ENCODE results near the gene OR5AS1.
"Not testable (repeated sequence)": the region's sequence is repeated elsewhere in the genome, so short reads cannot be mapped to it uniquely, and the experiment has no call there.

OR5AS1 gene

DNA sequence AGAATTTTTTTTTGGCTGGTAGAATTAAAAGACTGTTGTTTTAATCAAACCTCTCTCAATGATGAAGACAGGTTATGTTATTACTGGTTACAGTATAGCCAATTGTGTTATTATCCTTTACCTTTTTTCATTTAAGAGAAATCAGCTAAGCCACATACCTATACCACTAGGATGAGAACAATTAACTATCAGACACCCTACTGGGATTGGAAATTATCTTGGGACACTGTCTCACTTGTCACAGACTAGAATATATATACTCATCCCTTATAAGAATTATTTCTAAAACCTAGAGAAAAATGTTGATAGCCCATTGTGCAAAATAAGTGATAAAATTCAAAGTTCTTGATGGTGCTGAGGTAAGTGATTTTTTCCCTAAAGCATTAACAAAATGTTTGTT is at the start of gene OR5AS1:
TSS of gene OR5AS1 (plus strand) at position 301 of the 400 bp plus-strand sequence. CDS start 2,765 bp downstream, outside the sequence.
- DNase-seq, result no peak

- DNase-seq, result no peak
Observed at GRCh38 chr11:55994525-55994924, 32.9 kb upstream of the OR5AS1 start, which contains the start of gene OR5F1. Gene OR5F1 (minus strand): TSS chr11:55994625. CDS start chr11:55994625, 0 bp downstream.

GRCh38 chr11:56010716-56011115 is 16.7 kb upstream of the OR5AS1 start:
- DNase-seq, result no peak

DNA sequence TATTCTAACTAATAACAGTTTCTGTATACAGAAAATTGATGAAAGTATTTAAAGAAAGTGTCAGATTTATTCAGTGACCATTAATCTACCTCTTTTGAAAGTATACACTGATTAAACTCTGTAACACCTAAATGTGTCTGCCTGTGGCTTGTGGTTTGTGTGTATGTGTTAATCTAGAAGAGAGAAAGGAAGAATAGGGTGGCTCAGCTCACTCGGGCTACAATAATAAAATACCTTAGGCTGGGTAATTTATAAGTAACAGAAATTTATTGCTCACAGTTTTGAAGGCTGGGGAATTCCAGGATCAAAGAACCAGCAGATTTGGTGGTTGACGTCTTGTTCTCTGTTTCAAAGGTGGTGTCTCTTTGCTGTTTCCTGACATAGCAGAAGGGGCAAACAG is 13.6 kb upstream of the OR5AS1 start:
- no peak for DNase-seq

DNA sequence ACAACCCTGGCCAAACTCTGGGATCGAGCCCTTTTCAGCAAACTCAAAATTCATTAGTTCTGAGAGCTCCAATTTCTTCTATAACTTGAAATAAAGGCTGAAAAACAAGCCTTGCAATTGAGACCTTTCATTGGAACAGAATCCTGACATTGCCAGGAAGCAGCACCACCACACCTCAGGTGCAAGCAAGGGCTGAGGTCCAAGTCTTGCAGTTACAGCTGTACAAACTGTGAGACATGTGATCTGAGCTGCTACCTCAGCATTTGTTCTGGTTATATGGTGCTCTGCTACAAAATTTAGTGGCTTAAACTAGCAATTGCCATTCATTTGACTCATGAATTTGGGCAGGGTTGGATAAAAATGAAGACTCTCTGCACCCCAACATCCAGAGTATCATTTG is 18.1 kb downstream of the OR5AS1 start:
- DNase-seq, result no peak

GRCh38 chr11:56048480-56048879 is 21.0 kb downstream of the OR5AS1 start:
- DNase-seq, result no peak

DNA sequence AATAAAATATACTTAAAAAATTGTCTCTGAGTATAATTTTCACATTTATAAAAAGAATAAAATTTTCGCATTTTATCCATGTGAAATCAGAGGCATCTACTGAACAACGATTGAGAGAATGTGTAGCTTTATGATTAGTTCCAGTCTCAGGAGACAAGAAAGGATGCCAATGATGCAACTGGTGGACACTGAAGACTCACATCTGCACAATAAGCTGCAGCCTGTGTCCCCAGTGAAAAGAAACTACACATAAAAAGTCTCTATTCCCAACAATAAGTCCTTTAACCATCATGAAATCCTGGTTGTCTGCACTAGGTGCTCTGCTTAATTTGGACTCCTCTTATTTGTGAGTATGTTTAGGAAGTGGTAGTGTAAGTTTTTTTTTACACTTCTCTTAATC is 22.0 kb downstream of the OR5AS1 start:
- DNase-seq, result no peak

GRCh38 chr11:56056366-56056765 is 28.9 kb downstream of the OR5AS1 start:
- DNase-seq, result not testable (repeated sequence)

DNA sequence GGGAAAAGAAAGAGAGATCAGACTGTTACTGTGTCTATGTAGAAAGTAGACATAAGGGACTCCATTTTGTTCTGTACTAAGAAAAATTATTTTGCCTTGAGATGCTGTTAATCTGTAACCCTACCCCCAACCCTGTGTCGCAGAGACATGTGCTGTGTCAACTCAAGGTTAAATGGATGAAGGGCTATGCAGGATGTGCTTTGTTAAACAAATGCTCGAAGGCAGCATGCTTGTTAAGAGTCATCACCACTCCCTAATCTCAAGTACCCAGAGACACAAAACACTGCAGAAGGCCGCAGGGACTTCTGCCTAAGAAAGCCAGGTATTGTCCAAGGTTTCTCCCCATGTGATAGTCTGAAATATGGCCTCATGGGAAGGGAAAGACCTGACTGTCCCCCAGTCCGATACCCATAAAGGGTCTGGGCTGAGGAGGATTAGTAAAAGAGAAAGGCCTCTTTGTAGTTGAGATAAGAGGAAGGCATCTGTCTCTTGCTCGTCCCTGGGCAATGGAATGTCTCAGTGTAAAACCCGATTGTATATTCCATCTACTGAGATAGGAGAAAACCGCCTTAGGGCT is 30.3 kb downstream of the OR5AS1 start:
- not testable (repeated sequence) for DNase-seq

DNA sequence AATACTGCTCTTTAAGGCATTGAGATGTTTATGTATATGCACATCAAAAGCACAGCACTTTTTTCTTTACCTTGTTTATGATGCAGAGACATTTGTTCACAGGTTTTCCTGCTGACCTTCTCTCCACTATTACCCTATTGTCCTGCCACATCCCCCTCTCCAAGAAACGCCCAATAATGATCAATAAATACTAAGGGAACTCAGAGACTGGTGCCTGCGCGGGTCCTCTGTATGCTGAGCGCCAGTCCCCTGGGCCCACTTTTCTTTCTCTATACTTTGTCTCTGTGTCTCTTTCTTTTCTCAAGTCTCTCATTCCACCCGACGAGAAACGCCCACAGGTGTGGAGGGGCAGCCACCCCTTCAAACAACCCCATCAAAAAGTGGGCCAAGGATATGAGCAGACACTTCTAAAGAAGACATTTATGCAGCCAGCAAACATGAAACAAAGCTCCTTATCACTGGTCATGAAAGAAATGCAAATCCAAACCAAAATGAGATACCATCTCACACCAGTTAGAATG is 30.9 kb downstream of the OR5AS1 start:
- DNase-seq, result not testable (repeated sequence)

- DNase-seq, result no peak
Observed at GRCh38 chr11:56066980-56067379, 39.5 kb downstream of the OR5AS1 start.
